GM12872 (cell line): ENCODE measurements around the gene ATOH8.
A peak's percentile ranks its signal among the peaks of the same experiment; 100 is the strongest.

Source experiments
- CTCF ChIP-seq: IDR thresholded peaks from 3 replicates; pipeline ENCODE4 v1.5.1; 2011; ENCODE audit warnings: low read depth, mild to moderate bottlenecking, low read length, moderate library complexity; ENCODE audit not compliant: insufficient read depth

ATOH8 gene

GRCh38 chr2:85813211-85813981, 59.6 kb downstream of the ATOH8 start:
- no peak for TF ChIP-seq CTCF

DNA sequence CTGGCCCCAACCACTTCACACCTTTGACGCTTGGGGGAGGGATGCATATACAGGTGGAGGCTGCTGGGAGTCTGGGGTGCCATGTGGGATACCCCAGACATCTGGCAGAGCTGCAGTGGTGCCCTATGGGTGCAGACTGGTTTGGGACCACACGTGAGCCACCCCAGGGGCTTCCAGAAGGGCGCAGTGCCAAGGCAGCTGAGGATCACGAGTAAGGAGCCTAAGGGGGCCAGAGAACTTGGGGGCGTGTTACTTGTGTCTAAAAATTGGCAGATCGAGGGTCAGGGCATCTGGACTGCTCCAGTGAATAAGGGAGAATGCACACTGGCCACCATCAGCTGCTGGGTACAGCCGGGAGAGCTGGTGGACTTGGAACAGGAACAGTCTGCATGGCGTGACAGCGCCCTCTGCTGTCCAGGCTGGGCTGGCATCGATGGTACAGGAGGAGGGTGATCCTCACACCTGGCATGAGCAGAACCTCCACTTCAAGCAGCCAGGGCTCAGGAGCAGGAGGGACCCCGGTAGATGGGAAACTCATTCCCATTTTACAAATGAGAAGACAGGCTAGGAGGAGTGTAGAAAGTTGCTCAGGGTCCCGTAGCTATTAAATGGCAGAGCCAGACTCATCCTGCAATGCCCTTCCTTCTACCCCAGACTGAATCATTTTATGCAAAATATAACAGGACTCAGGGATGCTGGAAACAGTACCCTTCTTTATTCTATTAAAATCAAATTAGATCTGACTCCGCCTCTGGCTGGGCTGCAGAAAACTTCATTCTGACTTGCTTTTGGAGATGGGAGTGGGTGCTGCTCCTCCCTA, 60.4 kb downstream of the ATOH8 start:
- peak; percentile 99 for TF ChIP-seq CTCF

- no peak for TF ChIP-seq CTCF
Measured at GRCh38 chr2:85814802-85815550, 61.2 kb downstream of the ATOH8 start.

- TF ChIP-seq CTCF = no peak
Measured at GRCh38 chr2:85819811-85820510, 66.2 kb downstream of the ATOH8 start.

- no peak for TF ChIP-seq CTCF
Measured at GRCh38 chr2:85822766-85823165, 69.0 kb downstream of the ATOH8 start.

DNA sequence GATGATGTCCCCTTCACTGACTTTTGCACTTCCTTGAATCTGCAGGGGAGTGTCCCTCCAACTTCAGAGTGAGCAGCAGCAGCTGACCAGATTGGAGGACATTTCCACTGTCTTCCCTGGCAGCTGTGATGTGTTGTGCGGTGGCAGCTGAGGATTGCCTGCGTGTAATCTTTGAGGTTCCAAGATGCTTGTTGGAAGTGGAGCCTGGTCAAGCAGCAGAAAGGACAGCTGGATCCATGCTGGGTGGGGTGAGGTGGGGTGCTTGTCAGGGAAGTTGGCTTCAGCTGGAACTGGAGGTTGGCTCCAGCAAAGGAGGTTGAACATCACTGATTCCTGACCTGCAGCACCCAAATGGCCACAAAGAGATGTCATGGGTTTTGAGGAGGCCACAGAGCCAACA, 70.2 kb downstream of the ATOH8 start:
- no peak for TF ChIP-seq CTCF
